Spinal cord (tissue), 10 donors: ENCODE results near the gene ANKK1. TPM values are rescaled to one million over a fixed set of nuclear protein-coding genes. Genes with fewer than 3 reads are reported as not detected.

Source experiments
- DNase-seq, 6 donors: peaks; one replicate each; pipeline versions ENCODE4 v3.0.0 to v3.0.0-alpha.2; 2013 to 2015; ENCODE audit warnings: low spot score in 6 of 6, low read depth in 4 of 6
- H3K27ac ChIP-seq: one replicate; pipeline ENCODE4 v1.5.1; 2013; ENCODE audit warnings: low read depth, low read length, control low read depth
- H3K27me3 ChIP-seq: one replicate; pipeline ENCODE4 v1.6.1; 2013; ENCODE audit warnings: low read length; ENCODE audit not compliant: control insufficient read depth, insufficient read depth
- H3K36me3 ChIP-seq: one replicate; pipeline ENCODE4 v1.6.1; 2013; ENCODE audit warnings: low read length; ENCODE audit not compliant: control insufficient read depth, insufficient read depth
- H3K4me1 ChIP-seq: one replicate; pipeline ENCODE4 v1.6.1; 2013; ENCODE audit warnings: low read length; ENCODE audit not compliant: control insufficient read depth, insufficient read depth
- H3K4me3 ChIP-seq: one replicate; pipeline ENCODE4 v1.5.1; 2013; ENCODE audit warnings: low read depth, low read length, control low read depth
- H3K9me3 ChIP-seq: one replicate; pipeline ENCODE4 v1.6.1; 2013; ENCODE audit warnings: low read length; ENCODE audit not compliant: control insufficient read depth, insufficient read depth
- WGBS: methylation state at CpG from one replicate; pipeline ENCODE4 v1.1.5; 2013; ENCODE audit warnings: missing lambda C conversion rate; ENCODE audit not compliant: insufficient coverage; 5-methylcytosine and 5-hydroxymethylcytosine counted together
- polyA plus RNA-seq, 2 donors: library from polyadenylated mRNA; unstranded; fragments of 120-200 nt; gene quantifications; one replicate each; pipeline ENCODE4 v1.2.1, GENCODE V29; 2013; ENCODE audit not compliant: insufficient read length in 2 of 2
- total RNA-seq, 2 donors: library from RNA; depleted of rRNA in 1 of 2; stranded (reverse); fragments of 120-200 nt in 1 of 2; fragments of >200 nt in 1 of 2; gene quantifications; one replicate each; pipeline versions ENCODE4 v1.2.3 to v1.2.4, GENCODE V29; 2013 to 2014
- donor health status: healthy.

ANKK1 gene
- total and polyA plus RNA-seq, 4 donors = 0.20 to 0.88 (median 0.57) TPM

DNA sequence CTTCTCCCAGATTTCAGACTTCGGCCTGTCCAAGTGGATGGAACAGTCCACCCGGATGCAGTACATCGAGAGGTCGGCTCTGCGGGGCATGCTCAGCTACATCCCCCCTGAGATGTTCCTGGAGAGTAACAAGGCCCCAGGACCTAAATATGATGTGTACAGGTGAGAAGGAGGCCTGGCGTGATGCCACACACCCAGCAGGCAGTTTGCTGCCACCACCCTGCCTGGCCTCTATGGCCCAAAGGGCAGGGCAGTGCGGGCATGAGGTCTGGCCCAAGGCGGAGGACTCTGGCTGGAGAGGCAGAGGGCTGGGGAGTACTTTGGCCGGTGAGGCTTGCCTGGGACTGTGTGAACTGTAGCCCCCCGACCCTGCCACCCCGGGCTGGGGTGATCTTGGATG lies 7.3 kb downstream of the ANKK1 start:
- no peaks in the 10 kb centered on the region for H3K27me3 ChIP-seq
- H3K9me3 ChIP-seq = no peaks in the 10 kb centered on the region
- no peak overlapping the region for H3K27ac ChIP-seq
- H3K4me1 ChIP-seq = peaks cover 2% of the 10 kb centered on the region
- no peak for DNase-seq
- no peak overlapping the region for H3K4me3 ChIP-seq
- no peaks in the 10 kb centered on the region for H3K36me3 ChIP-seq
- WGBS = 94% methylated on average over 10 of the region's 11 CpGs

DNA sequence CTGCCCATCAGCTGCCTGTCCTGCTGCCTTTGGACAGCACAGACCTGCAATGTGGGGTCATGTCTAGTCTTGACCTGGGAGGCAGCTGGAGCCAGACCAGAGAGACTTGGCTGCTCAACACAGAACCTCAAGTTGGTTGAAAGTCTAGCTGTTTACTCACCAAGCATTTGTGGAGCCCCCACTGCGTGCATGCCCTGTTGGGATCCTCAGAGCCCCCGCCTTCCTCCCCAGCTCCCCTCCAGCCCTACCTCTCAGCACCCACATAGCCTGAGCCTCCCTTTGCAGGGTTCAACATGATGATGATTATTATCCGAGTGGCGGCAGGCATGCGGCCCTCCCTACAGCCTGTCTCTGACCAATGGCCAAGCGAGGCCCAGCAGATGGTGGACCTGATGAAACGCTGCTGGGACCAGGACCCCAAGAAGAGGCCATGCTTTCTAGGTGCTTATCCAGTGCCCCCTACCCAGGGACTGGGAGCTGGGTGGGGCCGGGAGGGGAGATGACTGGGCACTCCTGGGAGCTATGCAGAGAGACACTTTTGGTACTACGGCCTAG lies 8.3 kb downstream of the ANKK1 start:
- no peaks in the 10 kb centered on the region for H3K36me3 ChIP-seq
- H3K4me1 ChIP-seq = peaks cover 2% of the 10 kb centered on the region
- H3K27ac ChIP-seq = no peak overlapping the region
- H3K4me3 ChIP-seq = no peak overlapping the region
- no peaks in the 10 kb centered on the region for H3K9me3 ChIP-seq
- 96% methylated on average over 8 of the region's 9 CpGs for WGBS
- no peak for DNase-seq
- H3K27me3 ChIP-seq = no peaks in the 10 kb centered on the region

DNA sequence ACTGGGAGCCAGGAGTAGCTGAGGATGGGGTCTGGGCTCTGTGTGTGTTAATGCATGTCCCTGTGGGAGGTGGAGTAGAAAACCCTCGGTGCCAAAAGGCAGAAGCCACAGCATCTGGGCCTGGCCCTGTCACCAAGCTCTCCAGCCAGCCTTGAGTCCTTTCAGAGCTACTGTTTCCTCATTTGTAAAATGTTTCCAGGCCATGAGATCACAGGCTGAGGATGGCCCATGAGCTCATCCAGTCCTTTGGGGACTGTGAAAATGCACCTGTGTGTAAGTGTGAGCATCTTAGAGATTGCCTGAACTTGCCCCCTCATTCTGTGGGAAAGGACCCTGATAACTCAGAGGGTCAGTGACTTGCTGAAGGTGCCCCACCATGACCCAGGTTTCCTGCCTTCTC lies 9.1 kb downstream of the ANKK1 start:
- no peaks in the 10 kb centered on the region for H3K9me3 ChIP-seq
- no peaks in the 10 kb centered on the region for H3K27me3 ChIP-seq
- no peak overlapping the region for H3K4me3 ChIP-seq
- WGBS = 50% methylated on average over 1 of the region's 1 CpG
- H3K4me1 ChIP-seq = peaks cover 3% of the 10 kb centered on the region
- H3K27ac ChIP-seq = no peak overlapping the region
- no peaks in the 10 kb centered on the region for H3K36me3 ChIP-seq
- no peak for DNase-seq

DNA sequence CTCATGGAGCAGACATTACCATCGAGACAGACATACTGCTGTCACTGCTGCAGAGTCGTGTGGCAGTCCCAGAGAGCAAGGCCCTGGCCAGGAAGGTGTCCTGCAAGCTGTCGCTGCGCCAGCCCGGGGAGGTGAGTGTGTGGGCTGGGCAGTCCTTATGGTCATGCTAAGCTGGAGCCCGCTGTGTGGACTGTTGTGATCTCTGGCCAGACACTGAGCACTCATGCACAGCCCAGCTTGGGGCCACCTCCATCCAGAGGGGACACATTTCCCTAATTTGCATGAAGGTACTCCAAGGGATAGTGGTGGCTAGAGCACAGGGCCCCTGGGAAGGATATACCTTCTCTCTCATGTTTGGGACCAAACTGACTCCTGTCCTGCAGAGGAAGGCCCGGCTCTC lies 9.6 kb downstream of the ANKK1 start:
- 81% methylated on average over 7 of the region's 7 CpGs for WGBS
- H3K27ac ChIP-seq = no peak overlapping the region
- DNase-seq = no peak

DNA sequence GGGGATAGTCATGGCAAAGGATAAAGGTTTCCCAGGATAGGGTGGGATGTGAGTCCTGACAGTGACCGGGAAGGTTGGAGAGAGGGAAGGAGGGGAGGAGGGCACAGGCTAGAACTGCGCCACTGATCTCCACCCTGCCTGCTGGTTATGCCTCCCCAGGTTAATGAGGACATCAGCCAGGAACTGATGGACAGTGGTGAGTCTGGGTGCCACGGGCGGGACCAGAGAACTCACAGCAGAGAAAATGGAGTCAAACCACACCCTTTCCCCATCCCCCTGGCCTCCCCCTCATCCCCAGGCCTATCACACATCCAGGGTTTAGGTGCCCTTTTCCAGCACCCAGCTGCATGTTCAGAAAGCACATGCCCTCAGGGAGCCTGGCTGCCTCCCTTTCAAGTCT lies 10.2 kb downstream of the ANKK1 start:
- Histone ChIP-seq H3K4me3 (no peak overlapping the region), H3K4me1 (peaks cover 5% of the 10 kb centered on the region), H3K9me3 (no peaks in the 10 kb centered on the region), H3K27me3 (no peaks in the 10 kb centered on the region), H3K27ac (no peak overlapping the region), H3K36me3 (no peaks in the 10 kb centered on the region)
- 85% methylated on average over 2 of the region's 4 CpGs for WGBS
- no peak for DNase-seq

More for the DNA sequence above, 9.6 kb downstream of the ANKK1 start:
- Histone ChIP-seq H3K4me1 (peaks cover 7% of the 10 kb centered on the region), H3K27me3 (no peaks in the 10 kb centered on the region), H3K4me3 (no peak overlapping the region), H3K36me3 (no peaks in the 10 kb centered on the region), H3K9me3 (no peaks in the 10 kb centered on the region)

DNA sequence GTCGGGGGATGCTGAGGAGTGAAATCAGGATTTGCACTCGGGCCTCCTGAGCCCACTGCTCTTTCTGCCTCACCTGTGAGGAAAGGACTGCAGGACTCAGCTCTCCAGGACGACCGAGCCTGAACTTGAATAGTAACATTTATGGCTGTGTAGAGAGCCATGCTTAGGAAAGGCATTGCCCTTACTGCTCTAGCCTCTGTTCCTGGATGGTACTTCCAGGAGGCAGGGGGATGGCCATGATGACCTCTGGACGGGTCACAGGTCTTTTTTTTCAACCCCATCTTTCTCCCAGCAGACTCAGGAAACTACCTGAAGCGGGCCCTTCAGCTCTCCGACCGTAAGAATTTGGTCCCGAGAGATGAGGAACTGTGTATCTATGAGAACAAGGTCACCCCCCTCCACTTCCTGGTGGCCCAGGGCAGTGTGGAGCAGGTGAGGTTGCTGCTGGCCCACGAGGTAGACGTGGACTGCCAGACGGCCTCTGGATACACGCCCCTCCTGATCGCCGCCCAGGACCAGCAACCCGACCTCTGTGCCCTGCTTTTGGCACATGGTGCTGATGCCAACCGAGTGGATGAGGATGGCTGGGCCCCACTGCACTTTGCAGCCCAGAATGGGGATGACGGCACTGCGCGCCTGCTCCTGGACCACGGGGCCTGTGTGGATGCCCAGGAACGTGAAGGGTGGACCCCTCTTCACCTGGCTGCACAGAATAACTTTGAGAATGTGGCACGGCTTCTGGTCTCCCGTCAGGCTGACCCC lies 11.3 kb downstream of the ANKK1 start:
- Histone ChIP-seq H3K4me3 (no peak overlapping the region), H3K9me3 (no peaks in the 10 kb centered on the region), H3K27ac (no peak overlapping the region), H3K4me1 (peaks cover 5% of the 10 kb centered on the region), H3K27me3 (no peaks in the 10 kb centered on the region), H3K36me3 (no peaks in the 10 kb centered on the region)
- DNase-seq = no peak
- 85% methylated on average over 19 of the region's 24 CpGs for WGBS

DNA sequence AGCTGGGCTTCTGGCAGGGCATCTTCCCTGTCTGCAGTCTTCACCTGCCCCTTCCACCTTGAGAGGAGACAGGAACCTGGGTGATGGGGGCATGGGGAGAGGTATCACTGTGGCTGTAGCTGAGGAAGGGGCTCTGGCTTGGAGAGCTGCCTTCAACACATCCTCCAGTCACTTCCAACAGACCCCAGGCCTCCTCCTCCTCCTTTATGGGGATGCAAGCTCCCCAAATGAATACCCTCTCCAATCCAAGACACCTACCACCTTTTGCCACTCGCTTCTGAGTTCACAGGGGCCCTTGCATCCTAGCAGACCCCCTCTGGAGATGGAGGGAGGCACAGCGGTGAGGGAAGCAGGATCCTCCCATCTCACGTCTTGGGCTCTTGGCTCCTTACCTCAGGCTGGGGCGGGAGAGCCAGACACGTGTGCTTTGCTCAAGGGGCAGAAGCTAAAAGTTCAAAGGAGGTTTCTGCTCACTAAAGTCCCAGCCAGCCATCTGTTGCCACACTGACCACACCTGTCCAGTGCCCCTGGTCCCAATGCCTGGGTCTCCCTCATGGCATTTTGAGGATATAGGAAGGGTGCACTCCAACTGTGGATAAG lies 13.2 kb downstream of the ANKK1 start:
- WGBS = 72% methylated on average over 5 of the region's 5 CpGs
- Histone ChIP-seq H3K4me1 (peaks cover 5% of the 10 kb centered on the region), H3K27me3 (no peaks in the 10 kb centered on the region), H3K27ac (no peak overlapping the region), H3K4me3 (no peak overlapping the region), H3K9me3 (no peaks in the 10 kb centered on the region), H3K36me3 (no peaks in the 10 kb centered on the region)
- DNase-seq = no peak

DNA sequence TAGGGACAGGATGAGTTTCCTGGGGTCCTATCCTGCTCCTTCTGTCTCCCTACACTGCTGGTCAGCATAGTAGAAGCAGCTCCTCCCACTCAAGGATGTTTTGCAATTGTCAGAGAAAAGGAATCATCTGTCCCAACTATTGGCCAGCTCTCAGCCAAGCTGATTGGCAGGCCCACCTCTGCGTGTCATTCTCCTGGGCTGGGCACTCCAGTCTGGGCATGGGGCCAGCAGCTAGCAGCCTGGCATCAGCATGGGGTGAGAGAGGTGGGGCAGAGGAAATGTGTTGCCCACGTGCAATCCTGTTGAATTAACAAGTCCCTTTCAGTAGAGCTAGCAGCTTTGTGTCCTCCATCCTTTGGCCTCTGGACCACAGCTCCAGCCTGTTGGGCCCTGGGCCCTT lies 14.1 kb downstream of the ANKK1 start:
- Histone ChIP-seq H3K36me3 (no peaks in the 10 kb centered on the region), H3K4me1 (peaks cover 5% of the 10 kb centered on the region), H3K27me3 (no peaks in the 10 kb centered on the region), H3K27ac (no peak overlapping the region), H3K4me3 (no peak overlapping the region), H3K9me3 (no peaks in the 10 kb centered on the region)
- peak in 5 of 6 donors; percentile 4 to 81 (median 39) for DNase-seq
- 24% methylated on average over 2 of the region's 2 CpGs for WGBS

DNA sequence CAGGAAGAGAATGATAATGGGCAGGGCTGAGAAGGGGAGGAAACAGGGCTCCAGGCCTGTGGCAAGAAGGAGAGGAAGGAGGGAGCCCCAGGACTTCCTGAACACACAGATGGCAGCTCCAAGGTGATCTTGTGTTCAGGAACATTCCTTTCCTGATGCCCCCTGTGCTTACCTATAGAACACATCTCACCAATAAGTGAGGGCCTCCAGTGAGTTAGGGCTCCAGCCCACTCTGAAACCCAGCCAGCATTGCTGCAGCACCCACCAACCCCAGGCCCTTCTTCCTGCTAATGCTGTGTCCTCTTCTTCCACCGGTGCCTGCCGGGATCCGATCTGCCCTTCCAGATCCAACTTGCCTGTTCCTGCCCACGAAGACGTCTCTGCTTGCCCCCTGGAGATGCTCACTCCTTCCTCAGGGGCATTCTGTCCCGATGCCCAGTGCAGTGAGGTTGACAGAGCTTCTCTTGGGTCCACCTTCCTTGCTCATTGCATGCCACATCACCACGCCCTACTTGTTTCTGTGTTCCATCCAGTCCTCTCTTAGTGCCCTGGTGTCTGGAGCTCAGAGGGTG lies 17.4 kb downstream of the ANKK1 start:
- DNase-seq = no peak
- Histone ChIP-seq H3K4me3 (no peak overlapping the region), H3K36me3 (no peaks in the 10 kb centered on the region), H3K4me1 (peaks cover 5% of the 10 kb centered on the region), H3K9me3 (no peaks in the 10 kb centered on the region), H3K27ac (no peak overlapping the region), H3K27me3 (no peaks in the 10 kb centered on the region)
- WGBS = 93% methylated on average over 7 of the region's 7 CpGs
